MCF 10A (cell line): ENCODE data around the gene GADD45B. TPM values are rescaled to one million over a fixed set of nuclear protein-coding genes. Genes with fewer than 3 reads are reported as not detected.
A peak's percentile ranks its signal among the peaks of the same experiment; 100 is the strongest.
"Not testable (repeated sequence)": the region's sequence is repeated elsewhere in the genome, so short reads cannot be mapped to it uniquely, and the experiment has no call there.

Source experiments
- BruUV-seq: library from RNA; stranded (reverse); fragments of 400-500 nt; replicated peaks from 2 replicates; lab custom pipeline; 2021; lab: Mats Ljungman, UMichigan
- CTCF ChIA-PET: fragments of 300-600 bp; sonication (Branson Sonifier 250); formaldehyde crosslinking; extraction: SDS; loops from one replicate; lab custom pipeline; 2021; ENCODE audit warnings: antibody characterized with exemption, inconsistent platforms; lab: Yijun Ruan, JAX
- POLR2A ChIA-PET: fragments of 300-600, 350-650 bp; sonication (Branson Sonifier 250); formaldehyde crosslinking; extraction: SDS; loops from one replicate; lab custom pipeline; 2020; ENCODE audit warnings: antibody characterized with exemption, inconsistent platforms; lab: Yijun Ruan, JAX
- DNase-seq: peaks from one replicate; pipeline ENCODE4 v3.0.0-alpha.2; 2018; ENCODE audit not compliant: unreplicated experiment
- H3K27ac Mint-ChIP-seq: one replicate; pipeline ENCODE4 v1.8.0; 2022; ENCODE audit warnings: mild to moderate bottlenecking, low read depth, mixed read lengths; ENCODE audit not compliant: unreplicated experiment
- H3K27me3 Mint-ChIP-seq: one replicate; pipeline ENCODE4 v1.8.0; 2022; ENCODE audit warnings: mixed read lengths; ENCODE audit not compliant: insufficient read depth, unreplicated experiment
- H3K36me3 Mint-ChIP-seq: one replicate; pipeline ENCODE4 v1.8.0; 2022; ENCODE audit warnings: mild to moderate bottlenecking, moderate library complexity, mixed read lengths; ENCODE audit not compliant: insufficient read depth, unreplicated experiment
- H3K4me1 Mint-ChIP-seq: one replicate; pipeline ENCODE4 v1.8.0; 2022; ENCODE audit warnings: mixed read lengths; ENCODE audit not compliant: insufficient read depth, unreplicated experiment
- H3K4me3 Mint-ChIP-seq: one replicate; pipeline ENCODE4 v1.8.0; 2022; ENCODE audit warnings: mild to moderate bottlenecking, moderate library complexity, mixed read lengths; ENCODE audit not compliant: unreplicated experiment
- H3K9me3 Mint-ChIP-seq: one replicate; pipeline ENCODE4 v1.8.0; 2022; ENCODE audit warnings: mixed read lengths; ENCODE audit not compliant: unreplicated experiment
- CTCF ChIP-seq: fragments of 200-600 bp; IDR thresholded peaks from one replicate; pipeline ENCODE4 v1.8.0; 2022; ENCODE audit warnings: antibody characterized with exemption, mild to moderate bottlenecking; ENCODE audit not compliant: unreplicated experiment
- intact Hi-C: fragments of 100-400 bp; cut with micrococcal nuclease; formaldehyde crosslinking; loops from 2 replicates; pipeline ENCODE4 v1.14.1; 2022
- total RNA-seq: library from RNA; stranded (reverse); gene quantifications from 2 replicates; pipeline ENCODE4 v1.2.3, GENCODE V29; 2022

Gene GADD45B
- total RNA-seq, 1 experiment from 2014 or later, result 53.8 TPM

- intact Hi-C loops, result loop anchor here (1.0 kb wide), 1 partner anchor 49 kb away; no protein-coding TSS in a partner anchor
- H3K9me3 Mint-ChIP-seq, result no peaks in the 10 kb centered on the region
- ChIA-PET POLR2A (interaction anchor here (0.5 to 10.7 kb wide), 12 partner anchors 12 to 136 kb away, joined by 3 to 131 read pairs (median 5); partner anchors contain the start of gene GADD45B), CTCF (interaction anchor here (0.5 to 1.2 kb wide), 3 partner anchors 15 to 133 kb away, joined by 3 to 7 read pairs (median 4); partner anchors contain the start of gene GADD45B)
- H3K4me3 Mint-ChIP-seq, result peak overlapping the region; percentile 51
- peak; percentile 95 for DNase-seq
- H3K27ac Mint-ChIP-seq, result peak overlapping the region; percentile 71
- peaks cover 33% of the 10 kb centered on the region for H3K4me1 Mint-ChIP-seq
- H3K27me3 Mint-ChIP-seq, result no peaks in the 10 kb centered on the region
- H3K36me3 Mint-ChIP-seq, result no peaks in the 10 kb centered on the region
- TF ChIP-seq CTCF, result no peak
- no TSS peak for BruUV-seq
These were observed 15.3 kb downstream of the GADD45B start for GRCh38 chr19:2491130-2491801.

- CTCF ChIA-PET, result interaction anchor here (0.5 to 1.0 kb wide), 2 partner anchors 49 to 118 kb away, joined by 4 read pairs; no protein-coding TSS in a partner anchor
- peak overlapping the region; percentile 51 for H3K4me3 Mint-ChIP-seq
- H3K27me3 Mint-ChIP-seq, result no peaks in the 10 kb centered on the region
- H3K36me3 Mint-ChIP-seq, result no peaks in the 10 kb centered on the region
- POLR2A ChIA-PET, result interaction anchor here (0.9 to 10.7 kb wide), 2 partner anchors 15 to 86 kb away, joined by 3 to 131 read pairs; partner anchors contain the start of gene GADD45B
- H3K27ac Mint-ChIP-seq, result no peak overlapping the region
- peaks cover 33% of the 10 kb centered on the region for H3K4me1 Mint-ChIP-seq
- intact Hi-C loops, result no loop called here
- BruUV-seq, result no TSS peak
- no peak for TF ChIP-seq CTCF
- no peaks in the 10 kb centered on the region for H3K9me3 Mint-ChIP-seq
- no peak for DNase-seq
These were observed 16.9 kb downstream of the GADD45B start for GRCh38 chr19:2492870-2493269.

- CTCF ChIA-PET, result interaction anchor here (0.7 kb wide), 1 partner anchor 19 kb away, joined by 3 read pairs; no protein-coding TSS in a partner anchor
- H3K9me3 Mint-ChIP-seq, H3K27me3 Mint-ChIP-seq, BruUV-seq, H3K27ac Mint-ChIP-seq, intact Hi-C loops, H3K36me3 Mint-ChIP-seq, DNase-seq: not testable (repeated sequence)
- POLR2A ChIA-PET, result interaction anchor here (0.9 to 10.7 kb wide), 2 partner anchors 15 to 86 kb away, joined by 3 to 131 read pairs; partner anchors contain the start of gene GADD45B
- H3K4me3 Mint-ChIP-seq, result peak overlapping the region; percentile 66
- H3K4me1 Mint-ChIP-seq, result peaks cover 33% of the 10 kb centered on the region
These were observed 17.5 kb downstream of the GADD45B start for GRCh38 chr19:2493448-2493847.

GRCh38 chr19:2494084-2494446, 18.1 kb downstream of the GADD45B start:
- Mint-ChIP-seq H3K27ac (no peak overlapping the region), H3K36me3 (no peaks in the 10 kb centered on the region), H3K9me3 (no peaks in the 10 kb centered on the region), H3K4me1 (peaks cover 33% of the 10 kb centered on the region), H3K27me3 (no peaks in the 10 kb centered on the region), H3K4me3 (peak overlapping the region; percentile 66)
- TF ChIP-seq CTCF, result no peak
- DNase-seq, result peak; percentile 16
- no TSS peak for BruUV-seq
- intact Hi-C loops, result no loop called here
- CTCF ChIA-PET, result interaction anchor here (0.7 kb wide), 1 partner anchor 20 kb away, joined by 3 read pairs; no protein-coding TSS in a partner anchor
- POLR2A ChIA-PET, result interaction anchor here (1.7 to 10.7 kb wide), 2 partner anchors 16 to 47 kb away, joined by 5 to 131 read pairs; partner anchors contain the start of gene GADD45B
